Small intestine (tissue), 7 donors: ENCODE data around the gene NSMCE1. TPM values are rescaled to one million over a fixed set of nuclear protein-coding genes. Genes with fewer than 3 reads are reported as not detected.

ENCODE experiments used
- DNase-seq, 2 donors: peaks; one replicate each; pipeline versions ENCODE4 v3.0.0 to v3.0.0-alpha.2; 2013
- FAIRE-seq: peaks from 2 replicates; lab custom pipeline; 2012; peaks lifted over from hg19 to GRCh38; lab: Jason Lieb, UNC
- H3K27ac ChIP-seq, 3 donors: one replicate each; pipeline ENCODE4 v1.5.1; 2013; ENCODE audit warnings: low read length in 2 of 3, mild to moderate bottlenecking in 2 of 3, control low read depth in 1 of 3, inconsistent platforms in 1 of 3, low read depth in 1 of 3, moderate library complexity in 1 of 3
- H3K27me3 ChIP-seq, 3 donors: one replicate each; pipeline ENCODE4 v1.6.1; 2013; ENCODE audit warnings: low read length in 3 of 3, inconsistent platforms in 1 of 3; ENCODE audit not compliant: control insufficient read depth in 3 of 3, insufficient read depth in 3 of 3
- H3K36me3 ChIP-seq, 3 donors: one replicate each; pipeline ENCODE4 v1.6.1; 2013; ENCODE audit warnings: low read length in 3 of 3, inconsistent platforms in 1 of 3, low read depth in 1 of 3, mild to moderate bottlenecking in 1 of 3, moderate library complexity in 1 of 3; ENCODE audit not compliant: control insufficient read depth in 3 of 3, insufficient read depth in 2 of 3
- H3K4me1 ChIP-seq, 3 donors: one replicate each; pipeline ENCODE4 v1.6.1; 2013; ENCODE audit warnings: low read length in 2 of 3, inconsistent platforms in 1 of 3, low read depth in 1 of 3, mild to moderate bottlenecking in 1 of 3, moderate library complexity in 1 of 3; ENCODE audit not compliant: control insufficient read depth in 3 of 3, insufficient read depth in 2 of 3
- H3K4me3 ChIP-seq, 3 donors: one replicate each; pipeline ENCODE4 v1.5.1; 2013; ENCODE audit warnings: low read length in 3 of 3, control low read depth in 1 of 3, inconsistent platforms in 1 of 3, low read depth in 1 of 3, mild to moderate bottlenecking in 1 of 3, moderate library complexity in 1 of 3
- H3K9me3 ChIP-seq, 2 donors: one replicate each; pipeline ENCODE4 v1.6.1; 2013; ENCODE audit warnings: low read depth in 1 of 2, low read length in 1 of 2; ENCODE audit not compliant: control insufficient read depth in 2 of 2, insufficient read depth in 1 of 2
- WGBS, 3 donors: extraction: QIAGEN DNeasy Blood & Tissue Kit; methylation state at CpG; one replicate each; pipeline ENCODE4 v1.1.7; 2013; 5-methylcytosine and 5-hydroxymethylcytosine counted together
- polyA plus RNA-seq, 4 donors: library from polyadenylated mRNA; stranded (reverse) in 3 of 4; unstranded in 1 of 4; fragments of 200-250 nt in 3 of 4; fragments of 120-200 nt in 1 of 4; gene quantifications; one replicate each; pipeline versions ENCODE4 v1.2.1 to v1.2.3, GENCODE V29; 2013
- donor health status: healthy with polysubstance abuse.
- donor health status: control.
- donor health status: control.
- donor health status: Bipolar disorder and iron deficiency.
- donor health status: healthy.

The NSMCE1 gene
- polyA plus RNA-seq, 4 donors: 37.8 to 66.1 (median 52.3) TPM

DNA sequence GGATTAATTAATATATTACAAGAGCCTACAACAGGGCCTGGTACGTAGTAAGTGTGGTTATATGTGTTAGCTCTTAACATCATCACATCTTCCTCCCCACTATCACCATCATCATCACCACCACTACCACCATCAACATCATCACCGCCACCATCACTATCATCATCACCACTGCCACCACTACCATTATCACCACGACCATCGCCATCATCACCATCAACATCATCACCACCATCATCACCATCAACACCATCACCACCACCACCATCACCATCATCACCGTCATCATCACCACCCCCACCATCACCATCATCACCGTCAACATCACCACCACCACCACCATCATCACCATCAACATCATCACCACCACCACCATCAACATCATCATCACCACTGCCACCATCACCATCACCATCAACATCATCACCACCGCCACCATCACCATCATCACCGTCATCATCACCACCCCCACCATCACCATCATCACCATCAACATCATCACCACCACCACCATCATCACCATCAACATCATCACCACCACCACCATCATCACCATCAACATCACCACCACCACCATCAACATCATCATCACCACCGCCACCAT lies 37.4 kb upstream of the NSMCE1 start:
- FAIRE-seq (no peak), DNase-seq (no peak)
- no peak overlapping the region for H3K27ac ChIP-seq
- H3K9me3 ChIP-seq: no peaks in the 10 kb centered on the region
- no peak overlapping the region for H3K4me3 ChIP-seq
- no peaks in the 10 kb centered on the region for H3K27me3 ChIP-seq
- H3K36me3 ChIP-seq: no peaks in the 10 kb centered on the region
- WGBS, 3 donors: 90 to 97% (median 97%) methylated on average over 9 of the region's 9 CpGs
- H3K4me1 ChIP-seq: no peaks in the 10 kb centered on the region

DNA sequence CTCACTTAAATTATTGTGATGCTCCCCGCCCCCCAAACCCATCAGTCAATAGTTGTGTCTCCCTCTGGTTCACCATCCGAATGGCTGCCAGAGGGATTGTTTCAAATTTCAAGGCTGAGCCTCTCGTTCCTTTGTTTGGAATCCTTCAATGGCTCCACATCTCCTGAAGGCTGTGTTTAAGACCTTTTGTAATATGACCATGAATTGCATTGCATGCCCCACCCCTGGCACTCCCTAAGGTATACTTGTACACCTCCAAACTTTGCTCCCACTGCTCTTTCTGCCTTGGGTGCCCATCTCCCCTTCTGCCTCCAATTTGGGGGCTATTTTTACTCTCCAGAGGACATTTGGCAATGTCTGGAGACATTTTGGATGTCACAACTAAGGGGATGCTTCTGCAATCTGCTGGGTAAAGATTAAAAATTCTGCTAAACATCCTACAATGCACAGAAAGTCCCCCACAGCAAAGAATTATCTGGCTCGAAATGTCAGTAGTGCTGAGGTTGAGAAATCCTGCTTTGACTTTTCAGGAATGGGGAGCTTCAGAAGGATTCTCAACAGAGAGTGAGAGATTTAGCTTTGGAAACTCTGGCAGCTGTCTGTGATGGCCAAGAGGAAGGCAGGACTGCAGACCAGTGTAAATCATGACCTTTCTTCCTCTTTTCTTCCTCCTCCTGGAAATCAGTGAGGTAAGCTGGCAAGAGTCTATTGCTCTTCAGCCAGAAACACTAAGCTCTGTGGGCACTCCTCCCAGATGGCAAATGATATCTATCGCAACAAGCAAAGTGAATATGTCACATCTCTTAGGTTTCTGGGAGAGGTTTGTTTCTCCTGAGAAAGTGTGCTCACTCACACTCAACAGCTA lies 36.5 kb upstream of the NSMCE1 start:
- FAIRE-seq (no peak), DNase-seq (no peak)
- H3K27ac ChIP-seq: no peak overlapping the region
- H3K4me3 ChIP-seq: no peak overlapping the region
- no peaks in the 10 kb centered on the region for H3K9me3 ChIP-seq
- H3K4me1 ChIP-seq: no peaks in the 10 kb centered on the region
- WGBS, 3 donors: 63 to 67% (median 65%) methylated on average over 5 of the region's 5 CpGs
- no peaks in the 10 kb centered on the region for H3K36me3 ChIP-seq
- no peaks in the 10 kb centered on the region for H3K27me3 ChIP-seq

DNA sequence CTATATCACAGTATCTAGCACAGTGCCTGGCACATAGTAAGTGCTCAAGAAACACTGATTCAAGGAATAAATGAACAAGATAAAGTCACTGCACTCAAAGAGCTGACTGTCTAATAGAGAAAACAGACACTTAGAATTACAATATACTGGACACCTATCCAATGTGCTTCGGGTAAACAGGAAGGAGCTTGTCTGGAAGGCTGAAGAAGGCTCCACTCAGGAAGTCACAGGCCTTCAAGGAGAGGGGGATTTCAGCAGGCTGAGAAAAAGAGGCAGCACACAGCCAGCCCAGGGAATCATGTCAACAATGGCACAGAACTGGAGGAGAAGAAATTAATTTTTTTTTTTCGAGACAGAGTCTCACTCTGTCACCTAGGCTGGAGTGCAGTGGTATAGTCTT lies 35.5 kb upstream of the NSMCE1 start:
- no peaks in the 10 kb centered on the region for H3K4me1 ChIP-seq
- H3K27me3 ChIP-seq: no peaks in the 10 kb centered on the region
- 54 to 81% (median 70%) methylated on average over 2 of the region's 2 CpGs for WGBS, 3 donors
- H3K27ac ChIP-seq: no peak overlapping the region
- no peaks in the 10 kb centered on the region for H3K9me3 ChIP-seq
- no peak for DNase-seq
- no peaks in the 10 kb centered on the region for H3K36me3 ChIP-seq
- H3K4me3 ChIP-seq: no peak overlapping the region
- no peak for FAIRE-seq

DNA sequence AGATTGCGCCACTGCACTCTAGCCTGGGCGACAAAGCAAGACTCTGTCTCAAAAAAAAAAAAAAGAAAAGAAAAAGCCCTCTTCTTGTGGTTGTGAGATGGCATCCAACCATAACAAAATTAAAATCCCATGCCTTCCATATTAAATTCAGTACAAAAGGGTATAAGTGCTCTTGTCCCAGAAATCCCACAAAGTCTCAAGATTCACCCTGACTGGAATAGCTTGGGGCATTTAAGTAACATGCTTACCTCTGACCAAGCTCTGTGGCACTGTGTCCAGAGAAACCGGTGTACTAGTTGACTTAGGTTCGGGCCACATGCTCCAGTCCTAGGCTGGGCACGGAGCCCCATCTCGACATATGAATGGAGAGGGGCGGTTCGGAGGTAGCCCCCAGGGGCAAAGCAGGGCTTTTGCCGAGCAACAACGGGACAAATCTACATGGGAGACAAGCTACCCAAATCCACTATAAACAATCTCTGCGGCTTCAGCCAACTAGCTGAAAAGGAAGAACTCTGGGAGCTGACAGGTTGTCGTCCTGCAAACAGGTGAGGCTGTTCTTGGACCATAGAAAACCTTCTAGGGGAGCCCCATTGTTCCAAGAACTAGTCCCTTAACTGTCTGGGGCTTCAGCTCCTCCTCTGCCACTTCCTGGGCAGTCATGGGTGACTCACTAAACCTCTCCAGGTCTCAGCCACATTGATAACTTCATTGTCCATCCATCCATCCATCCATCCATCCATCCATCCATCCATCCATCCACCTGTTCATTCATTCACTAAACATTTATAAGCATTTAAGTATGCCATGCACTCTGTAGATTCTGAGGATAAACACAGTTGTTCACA lies 34.9 kb upstream of the NSMCE1 start:
- H3K27ac ChIP-seq: no peak overlapping the region
- no peak overlapping the region for H3K4me3 ChIP-seq
- 85 to 89% (median 87%) methylated on average over 12 of the region's 12 CpGs for WGBS, 3 donors
- H3K4me1 ChIP-seq: no peaks in the 10 kb centered on the region
- H3K9me3 ChIP-seq: no peaks in the 10 kb centered on the region
- no peaks in the 10 kb centered on the region for H3K27me3 ChIP-seq
- DNase-seq (no peak), FAIRE-seq (no peak)
- H3K36me3 ChIP-seq: no peaks in the 10 kb centered on the region

DNA sequence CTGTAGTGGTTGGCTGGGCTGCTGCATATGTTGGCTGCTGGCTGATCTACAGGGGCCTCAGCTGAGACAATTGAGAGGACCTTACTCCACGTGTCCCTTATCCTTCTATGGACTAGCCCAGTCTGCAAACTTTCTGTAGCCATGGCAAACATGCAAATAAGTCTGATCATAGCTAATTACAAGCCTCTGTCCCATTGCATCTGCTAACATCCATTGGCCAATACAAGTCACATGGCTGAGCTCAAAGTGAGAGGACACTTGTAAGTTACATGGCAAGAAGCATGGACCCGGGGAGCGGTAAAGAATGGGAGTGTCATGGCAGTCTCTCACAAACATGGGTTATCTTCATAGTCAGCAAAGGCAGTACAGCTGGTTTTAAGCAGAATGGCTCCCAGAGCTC lies 33.6 kb upstream of the NSMCE1 start:
- no peaks in the 10 kb centered on the region for H3K36me3 ChIP-seq
- no peak overlapping the region for H3K4me3 ChIP-seq
- no peaks in the 10 kb centered on the region for H3K27me3 ChIP-seq
- no peaks in the 10 kb centered on the region for H3K4me1 ChIP-seq
- DNase-seq (no peak), FAIRE-seq (no peak)
- no peaks in the 10 kb centered on the region for H3K9me3 ChIP-seq
- H3K27ac ChIP-seq: no peak overlapping the region
- WGBS, 3 donors: 74 to 84% (median 78%) methylated on average over 3 of the region's 3 CpGs

DNA sequence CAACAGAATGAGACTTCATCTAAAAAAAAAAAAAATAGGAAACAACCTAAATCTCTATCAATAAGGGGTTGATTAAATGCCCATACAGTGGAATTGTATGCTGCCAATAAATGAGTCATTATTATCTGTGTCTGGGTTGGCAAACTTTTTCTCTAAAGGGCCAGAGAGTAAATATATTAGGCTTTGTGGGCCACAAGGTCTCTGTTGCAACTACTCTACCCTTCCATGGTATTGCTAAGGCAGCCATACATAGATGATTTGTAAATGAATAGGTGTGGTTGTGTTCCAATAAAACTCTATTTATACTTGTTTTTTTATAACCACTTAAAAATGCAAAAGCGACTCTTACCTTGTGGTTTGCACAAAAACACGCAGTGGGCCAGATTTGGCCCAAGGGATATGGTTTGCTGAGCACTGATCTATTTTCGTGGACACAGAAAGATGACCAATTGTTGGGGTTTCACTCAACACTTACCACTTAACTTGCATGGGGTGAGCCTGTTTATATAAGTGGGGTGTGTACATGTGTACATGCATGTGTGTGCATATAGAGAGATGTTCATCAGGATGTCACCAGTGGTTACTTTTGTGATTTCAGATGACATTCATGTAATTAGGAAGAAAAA lies 32.8 kb upstream of the NSMCE1 start:
- Histone ChIP-seq H3K9me3 (no peaks in the 10 kb centered on the region), H3K27me3 (no peaks in the 10 kb centered on the region), H3K27ac (no peak overlapping the region), H3K4me3 (no peak overlapping the region), H3K4me1 (no peaks in the 10 kb centered on the region), H3K36me3 (no peaks in the 10 kb centered on the region)
- 84 to 91% (median 90%) methylated on average over 3 of the region's 3 CpGs for WGBS, 3 donors
- FAIRE-seq (no peak), DNase-seq (no peak)

DNA sequence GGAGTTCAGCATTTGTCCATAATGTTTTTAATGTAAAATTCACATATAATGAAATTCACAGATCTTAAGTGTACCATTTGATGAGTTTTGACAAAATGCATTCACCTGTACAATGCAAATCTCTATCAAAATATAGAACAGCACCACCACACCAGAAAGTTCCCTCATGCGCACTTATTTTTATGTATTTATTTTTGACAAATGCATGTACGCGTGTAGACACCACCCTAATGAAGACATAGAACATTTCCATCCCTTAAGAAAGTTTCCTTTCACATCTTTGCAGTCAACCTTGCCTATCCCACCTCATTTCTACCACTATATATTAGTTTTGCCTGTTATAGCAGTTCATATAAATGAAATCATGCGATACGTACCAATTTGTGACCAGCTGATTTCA lies 29.6 kb upstream of the NSMCE1 start:
- Histone ChIP-seq H3K9me3 (no peaks in the 10 kb centered on the region), H3K4me3 (no peak overlapping the region), H3K27ac (no peak overlapping the region), H3K36me3 (no peaks in the 10 kb centered on the region), H3K4me1 (no peaks in the 10 kb centered on the region), H3K27me3 (no peaks in the 10 kb centered on the region)
- FAIRE-seq (no peak), DNase-seq (no peak)
- 94 to 96% (median 95%) methylated on average over 5 of the region's 5 CpGs for WGBS, 3 donors

DNA sequence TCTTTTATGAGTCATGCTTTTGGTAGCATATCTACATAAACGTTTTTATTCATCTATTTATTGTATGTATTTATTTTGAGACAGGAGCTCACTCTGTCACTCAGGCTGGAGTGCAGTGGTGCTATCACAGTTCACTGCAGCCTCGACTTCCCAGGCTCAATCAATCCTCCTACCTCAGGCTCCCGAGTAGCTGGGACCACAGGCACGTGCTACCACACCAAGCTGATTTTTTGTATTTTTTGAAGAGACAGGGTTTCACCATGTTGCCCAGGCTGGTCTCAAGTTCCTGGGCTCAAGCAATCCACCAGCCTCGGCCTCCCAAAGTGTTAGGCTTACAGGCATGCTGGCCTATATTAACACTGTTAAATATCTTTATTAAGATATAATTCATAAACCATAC lies 24.8 kb upstream of the NSMCE1 start:
- no peaks in the 10 kb centered on the region for H3K9me3 ChIP-seq
- DNase-seq (no peak), FAIRE-seq (no peak)
- WGBS, 3 donors: 55 to 61% (median 60%) methylated on average over 5 of the region's 5 CpGs
- H3K4me1 ChIP-seq: no peaks in the 10 kb centered on the region
- H3K4me3 ChIP-seq: no peak overlapping the region
- H3K27ac ChIP-seq: no peak overlapping the region
- H3K36me3 ChIP-seq: no peaks in the 10 kb centered on the region
- H3K27me3 ChIP-seq: no peaks in the 10 kb centered on the region
